GM23338 (cell line): ENCODE measurements around the gene GPATCH1. TPM values are rescaled to one million over a fixed set of nuclear protein-coding genes. Genes with fewer than 3 reads are reported as not detected.

Experiments
- ATAC-seq: fragments of 200-7000 bp; cut with Tn5 transposase; 3 replicates; pipeline ENCODE4 v1.9.1; 2020
- DNase-seq: peaks from one replicate; pipeline ENCODE4 v3.0.0-alpha.2; 2015; ENCODE audit warnings: low spot score
- H2AFZ ChIP-seq: fragments of 200-600 bp; sonication (generic); 2 replicates; pipeline ENCODE4 v1.8.0; 2016; ENCODE audit warnings: antibody characterized with exemption, mild to moderate bottlenecking, moderate library complexity
- H3F3A ChIP-seq: fragments of 200-600 bp; sonication (generic); replicated peaks from 2 replicates; pipeline ENCODE4 v1.8.0; 2017; ENCODE audit warnings: antibody characterized with exemption, mixed run types, low read depth
- H3K27ac ChIP-seq: fragments of 200-600 bp; sonication (generic); 2 replicates; pipeline ENCODE4 v1.6.1; 2016; ENCODE audit warnings: low read depth
- H3K27me3 ChIP-seq: fragments of 200-600 bp; sonication (generic); 2 replicates; pipeline ENCODE4 v1.8.0; 2016; ENCODE audit warnings: mild to moderate bottlenecking, mixed run types, moderate library complexity; ENCODE audit not compliant: insufficient read depth
- H3K36me3 ChIP-seq: fragments of 200-600 bp; sonication (generic); 2 replicates; pipeline ENCODE4 v1.8.0; 2016; ENCODE audit warnings: mild to moderate bottlenecking; ENCODE audit not compliant: insufficient read depth
- H3K4me1 ChIP-seq: fragments of 200-600 bp; sonication (generic); 2 replicates; pipeline ENCODE4 v1.8.0; 2016; ENCODE audit warnings: mild to moderate bottlenecking, moderate library complexity; ENCODE audit not compliant: insufficient read depth
- H3K4me2 ChIP-seq: fragments of 200-600 bp; sonication (generic); 2 replicates; pipeline ENCODE4 v1.7.1; 2017; ENCODE audit warnings: mixed run types
- H3K4me3 ChIP-seq: fragments of 200-600 bp; sonication (generic); 2 replicates; pipeline ENCODE4 v1.6.1; 2016; ENCODE audit warnings: mixed run types
- H3K79me2 ChIP-seq: fragments of 200-600 bp; sonication (generic); replicated peaks from 2 replicates; pipeline ENCODE4 v1.8.0; 2017; ENCODE audit warnings: mild to moderate bottlenecking; ENCODE audit not compliant: insufficient read depth
- H3K9me2 ChIP-seq: fragments of 200-600 bp; sonication (generic); 2 replicates; pipeline ENCODE4 v1.8.0; 2017; ENCODE audit not compliant: insufficient read depth
- H4K20me1 ChIP-seq: fragments of 200-600 bp; sonication (generic); replicated peaks from 2 replicates; pipeline ENCODE4 v1.8.0; 2017; ENCODE audit warnings: mild to moderate bottlenecking; ENCODE audit not compliant: insufficient read depth
- H3K27ac Mint-ChIP-seq: 2 replicates; pipeline ENCODE4 v1.8.0; 2020; ENCODE audit warnings: inconsistent platforms, mild to moderate bottlenecking, moderate library complexity, mixed read lengths
- H3K27me3 Mint-ChIP-seq: 3 replicates; pipeline ENCODE4 v1.8.0; 2022; ENCODE audit warnings: low read depth, mild to moderate bottlenecking, moderate library complexity, mixed read lengths, inconsistent platforms; ENCODE audit not compliant: insufficient read depth, poor library complexity
- H3K36me3 Mint-ChIP-seq: 3 replicates; pipeline ENCODE4 v1.8.0; 2021; ENCODE audit warnings: low read depth, mild to moderate bottlenecking, inconsistent platforms, moderate library complexity, mixed read lengths
- H3K4me1 Mint-ChIP-seq: 3 replicates; pipeline ENCODE4 v1.8.0; 2020; ENCODE audit warnings: mild to moderate bottlenecking, inconsistent platforms, mixed read lengths
- H3K4me3 Mint-ChIP-seq: 3 replicates; pipeline ENCODE4 v1.8.0; 2021; ENCODE audit warnings: moderate library complexity, mild to moderate bottlenecking, inconsistent platforms, mixed read lengths
- H3K9me3 Mint-ChIP-seq: 3 replicates; pipeline ENCODE4 v1.8.0; 2020; ENCODE audit warnings: moderate library complexity, mild to moderate bottlenecking, inconsistent platforms, mixed read lengths
- CREB1 ChIP-seq: fragments of 250-450 bp; sonication (Bioruptor Pico); IDR thresholded peaks from 2 replicates; pipeline ENCODE4 v1.5.0; 2020; ENCODE audit warnings: low read depth, mild to moderate bottlenecking, moderate library complexity
- CTCF ChIP-seq, 2 experiments: fragments of 200-600 bp in 1 of 2; sonication (generic) in 1 of 2; conservative IDR thresholded peaks; 2 replicates each; pipeline versions ENCODE4 v1.5.1 to v1.6.1; 2016 to 2017; ENCODE audit warnings: antibody characterized with exemption in 2 of 2, low read depth in 2 of 2, mild to moderate bottlenecking in 2 of 2, moderate library complexity in 1 of 2
- ETS1 ChIP-seq: IDR thresholded peaks from 2 replicates; pipeline ENCODE4 v1.6.1; 2016; ENCODE audit warnings: antibody characterized with exemption
- EZH2 ChIP-seq: fragments of 200-600 bp; sonication (generic); IDR thresholded peaks from one replicate; pipeline ENCODE4 v1.8.0; 2017; ENCODE audit warnings: antibody characterized with exemption, mild to moderate bottlenecking, low read depth; ENCODE audit not compliant: unreplicated experiment
- NANOG ChIP-seq: IDR thresholded peaks from 2 replicates; pipeline ENCODE4 v1.6.1; 2016; ENCODE audit warnings: antibody characterized with exemption, borderline replicate concordance
- POLR2AphosphoS5 ChIP-seq: IDR thresholded peaks from 2 replicates; pipeline ENCODE4 v1.6.1; 2016; ENCODE audit warnings: antibody characterized with exemption, low read depth
- REST ChIP-seq: IDR thresholded peaks from one replicate; pipeline ENCODE4 v1.6.1; 2018; ENCODE audit warnings: antibody characterized with exemption; ENCODE audit not compliant: unreplicated experiment
- ZNF462 ChIP-seq: fragments of 250-450 bp; sonication (Bioruptor Pico); IDR thresholded peaks from 2 replicates; pipeline ENCODE4 v1.5.0; 2020; ENCODE audit warnings: mild to moderate bottlenecking, moderate library complexity
- polyA plus RNA-seq: library from polyadenylated mRNA; unstranded; fragments of >200 nt; fragmentation: Nextera tagmentation; extraction: Ambion mirVana; gene quantifications from 2 replicates; pipeline ENCODE4 v1.2.1, GENCODE V29; 2016
- total RNA-seq: library from RNA; depleted of rRNA; stranded (reverse); fragments of >200 nt; shearing (Covaris generic); gene quantifications from 2 replicates; pipeline ENCODE4 v1.2.3, GENCODE V29; 2014

Gene GPATCH1
- total and polyA plus RNA-seq, 2 experiments from 2014 or later, result 12.0 to 13.6 TPM

- H2AFZ ChIP-seq, result no peak overlapping the region
- H3K27ac ChIP-seq, result no peak overlapping the region
- no peak overlapping the region for H3K4me2 ChIP-seq
- no peaks in the 10 kb centered on the region for H3F3A ChIP-seq
- H3K27me3 ChIP-seq, result peaks cover 16% of the 10 kb centered on the region
- Mint-ChIP-seq H3K27ac (peak overlapping the region; percentile 82; the same call in 1 of the 2 replicates), H3K4me1 (peaks cover 8% of the 10 kb centered on the region), H3K9me3 (no peaks in the 10 kb centered on the region), H3K27me3 (peaks cover 13% of the 10 kb centered on the region), H3K4me3 (no peak overlapping the region), H3K36me3 (peaks cover 5% of the 10 kb centered on the region; the same call in 2 of the 3 replicates)
- TF ChIP-seq POLR2AphosphoS5 (no peak), REST (no peak), CTCF (conservative IDR thresholded peaks at IDR 0.05; ENCODE audit: low read depth in 2 of 2) (no peak), NANOG (no peak), ETS1 (no peak), EZH2 (no peak), CREB1 (CRISPR knock-in tag) (no peak)
- no peaks in the 10 kb centered on the region for H3K36me3 ChIP-seq
- H4K20me1 ChIP-seq, result peaks cover 12% of the 10 kb centered on the region
- H3K79me2 ChIP-seq, result peaks cover 73% of the 10 kb centered on the region
- ATAC-seq (no peak), DNase-seq (no peak)
- no peaks in the 10 kb centered on the region for H3K9me2 ChIP-seq
- H3K4me1 ChIP-seq, result peaks cover 8% of the 10 kb centered on the region
- no peak overlapping the region for H3K4me3 ChIP-seq
Observed at GRCh38 chr19:33060586-33060985, 20.4 kb upstream of the GPATCH1 start.

- H3K9me2 ChIP-seq, result no peaks in the 10 kb centered on the region
- H3K27me3 ChIP-seq, result peaks cover 19% of the 10 kb centered on the region
- H3K27ac Mint-ChIP-seq, result no peak overlapping the region
- H4K20me1 ChIP-seq, result peaks cover 9% of the 10 kb centered on the region
- H3K4me2 ChIP-seq, result peak overlapping the region; percentile 90
- no peaks in the 10 kb centered on the region for H3K36me3 ChIP-seq
- H3K36me3 Mint-ChIP-seq, result no peaks in the 10 kb centered on the region
- DNase-seq, result no peak
- peak overlapping the region; percentile 88 for H3K4me3 Mint-ChIP-seq
- H3K4me3 ChIP-seq, result peak overlapping the region; percentile 87
- no peaks in the 10 kb centered on the region for H3K9me3 Mint-ChIP-seq
- H2AFZ ChIP-seq, result no peak overlapping the region
- no peak for TF ChIP-seq ZNF462
- H3K4me1 Mint-ChIP-seq, result peaks cover 6% of the 10 kb centered on the region
- no peak for ATAC-seq
- H3K4me1 ChIP-seq, result peaks cover 6% of the 10 kb centered on the region
- peaks cover 19% of the 10 kb centered on the region for H3K27me3 Mint-ChIP-seq
- H3K27ac ChIP-seq, result no peak overlapping the region
- no peaks in the 10 kb centered on the region; the same call in 1 of the 2 replicates for H3F3A ChIP-seq
- H3K79me2 ChIP-seq, result peaks cover 57% of the 10 kb centered on the region
Observed at GRCh38 chr19:33062902-33063301, 18.1 kb upstream of the GPATCH1 start.
